NCI-H774 (cell line): ENCODE measurements around the gene SLC36A3.

Experiments
- DNase-seq: peaks from one replicate; lab custom pipeline; 2025; lab: John Stamatoyannopoulos, UW

SLC36A3 gene

GRCh38 chr5:151298063-151298855, 5.3 kb downstream of the SLC36A3 start:
- DNase-seq, result no peak

- no peak for DNase-seq
Observed at GRCh38 chr5:151296974-151297373, 6.6 kb downstream of the SLC36A3 start.

- DNase-seq, result no peak
Observed at GRCh38 chr5:151296478-151296830, 7.1 kb downstream of the SLC36A3 start.

- no peak for DNase-seq
Observed at GRCh38 chr5:151295791-151296477, 7.6 kb downstream of the SLC36A3 start.

GRCh38 chr5:151295138-151295537, 8.4 kb downstream of the SLC36A3 start:
- no peak for DNase-seq

- no peak for DNase-seq
Observed at GRCh38 chr5:151293624-151294023, 9.9 kb downstream of the SLC36A3 start.

- DNase-seq, result peak; percentile 25
Observed at GRCh38 chr5:151288180-151288579, 15.4 kb downstream of the SLC36A3 start.

- DNase-seq, result no peak
Observed at GRCh38 chr5:151286246-151286645, 17.3 kb downstream of the SLC36A3 start.

- DNase-seq, result no peak
Observed at GRCh38 chr5:151285683-151286082, 17.9 kb downstream of the SLC36A3 start.

- DNase-seq, result no peak
Observed at GRCh38 chr5:151284392-151284967, 19.1 kb downstream of the SLC36A3 start.

GRCh38 chr5:151283120-151283825, 20.3 kb downstream of the SLC36A3 start:
- no peak for DNase-seq

GRCh38 chr5:151281001-151281639, 22.4 kb downstream of the SLC36A3 start:
- DNase-seq, result no peak

- no peak for DNase-seq
Observed at GRCh38 chr5:151280443-151280842, 23.1 kb downstream of the SLC36A3 start.

GRCh38 chr5:151278845-151279244, 24.7 kb downstream of the SLC36A3 start:
- DNase-seq, result no peak

GRCh38 chr5:151275803-151276202, 27.8 kb downstream of the SLC36A3 start:
- no peak for DNase-seq

- DNase-seq, result no peak
Observed at GRCh38 chr5:151274666-151275065, 28.9 kb downstream of the SLC36A3 start.

- DNase-seq, result no peak
Observed at GRCh38 chr5:151271336-151271735, 32.2 kb downstream of the SLC36A3 start.

- DNase-seq, result no peak
Observed at GRCh38 chr5:151270599-151270998, 33.0 kb downstream of the SLC36A3 start.

GRCh38 chr5:151267491-151268260, 35.9 kb downstream of the SLC36A3 start:
- DNase-seq, result no peak

- DNase-seq, result no peak
Observed at GRCh38 chr5:151264113-151264512, 39.5 kb downstream of the SLC36A3 start.

GRCh38 chr5:151262532-151262931, 41.0 kb downstream of the SLC36A3 start:
- no peak for DNase-seq
